Epithelial cell of proximal tubule (primary cell): ENCODE measurements around the gene VCPKMT. TPM values are rescaled to one million over a fixed set of nuclear protein-coding genes. Genes with fewer than 3 reads are reported as not detected.
"Not testable (repeated sequence)": the region's sequence is repeated elsewhere in the genome, so short reads cannot be mapped to it uniquely, and the experiment has no call there.

ENCODE experiments used
- DNase-seq: peaks from one replicate; pipeline ENCODE4 v3.0.0-alpha.2; 2011; ENCODE audit warnings: low read depth
- H3K4me3 ChIP-seq: 2 replicates; pipeline ENCODE4 v1.5.1; 2011; ENCODE audit warnings: low read depth, mild to moderate bottlenecking, low read length
- total RNA-seq: library from RNA; depleted of rRNA; stranded (reverse); fragments of >200 nt; gene quantifications from 2 replicates; pipeline ENCODE4 v1.2.3, GENCODE V29; 2015
- TF ChIP-seq, protein P1 (sequence below): conservative IDR thresholded peaks from 2 replicates; pipeline ENCODE4 v1.5.1; 2012; ENCODE audit warnings: low read depth, mild to moderate bottlenecking, low read length

VCPKMT gene
- total RNA-seq, 1 donor from 2014 or later, result 3.9 TPM

DNA sequence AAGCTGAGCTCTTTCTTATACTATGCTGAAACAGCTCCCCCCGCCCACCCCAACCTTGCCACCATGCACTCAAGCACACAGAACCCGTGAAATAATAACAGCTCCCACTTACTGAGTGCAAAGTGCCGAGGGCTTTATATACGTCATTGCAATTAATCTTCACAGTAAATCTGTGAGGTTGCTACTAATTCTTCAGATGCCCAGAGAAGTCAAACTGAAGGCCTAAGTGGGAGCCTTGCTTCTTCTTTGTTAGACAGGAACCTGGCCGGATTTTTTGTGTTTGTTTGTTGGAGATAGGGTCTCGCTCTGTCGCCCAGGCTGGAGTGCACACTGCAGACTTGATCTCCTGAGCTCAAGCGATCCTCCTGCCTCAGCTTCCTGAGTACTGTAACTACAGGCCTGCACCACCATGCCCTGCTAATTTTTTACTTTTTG, 34.0 kb downstream of the VCPKMT start:
- TF ChIP-seq, protein P1, sequence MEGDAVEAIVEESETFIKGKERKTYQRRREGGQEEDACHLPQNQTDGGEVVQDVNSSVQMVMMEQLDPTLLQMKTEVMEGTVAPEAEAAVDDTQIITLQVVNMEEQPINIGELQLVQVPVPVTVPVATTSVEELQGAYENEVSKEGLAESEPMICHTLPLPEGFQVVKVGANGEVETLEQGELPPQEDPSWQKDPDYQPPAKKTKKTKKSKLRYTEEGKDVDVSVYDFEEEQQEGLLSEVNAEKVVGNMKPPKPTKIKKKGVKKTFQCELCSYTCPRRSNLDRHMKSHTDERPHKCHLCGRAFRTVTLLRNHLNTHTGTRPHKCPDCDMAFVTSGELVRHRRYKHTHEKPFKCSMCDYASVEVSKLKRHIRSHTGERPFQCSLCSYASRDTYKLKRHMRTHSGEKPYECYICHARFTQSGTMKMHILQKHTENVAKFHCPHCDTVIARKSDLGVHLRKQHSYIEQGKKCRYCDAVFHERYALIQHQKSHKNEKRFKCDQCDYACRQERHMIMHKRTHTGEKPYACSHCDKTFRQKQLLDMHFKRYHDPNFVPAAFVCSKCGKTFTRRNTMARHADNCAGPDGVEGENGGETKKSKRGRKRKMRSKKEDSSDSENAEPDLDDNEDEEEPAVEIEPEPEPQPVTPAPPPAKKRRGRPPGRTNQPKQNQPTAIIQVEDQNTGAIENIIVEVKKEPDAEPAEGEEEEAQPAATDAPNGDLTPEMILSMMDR, result no peak
- H3K4me3 ChIP-seq, result no peak overlapping the region
- DNase-seq, result no peak

DNA sequence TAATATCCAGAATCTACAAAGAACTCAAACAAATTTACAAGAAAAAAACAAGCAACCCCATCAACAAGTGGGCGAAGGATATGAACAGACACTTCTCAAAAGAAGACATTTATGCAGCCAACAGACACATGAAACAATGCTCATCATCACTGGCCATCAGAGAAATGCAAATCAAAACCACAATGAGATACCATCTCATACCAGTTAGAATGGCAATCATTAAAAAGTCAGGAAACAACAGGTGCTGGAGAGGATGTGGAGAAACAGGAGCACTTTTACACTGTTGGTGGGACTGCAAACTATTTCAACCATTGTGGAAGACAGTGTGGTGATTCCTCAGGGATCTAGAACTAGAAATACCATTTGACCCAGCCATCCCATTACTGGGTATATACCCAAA, 37.3 kb downstream of the VCPKMT start:
- not testable (repeated sequence) for DNase-seq, H3K4me3 ChIP-seq

DNA sequence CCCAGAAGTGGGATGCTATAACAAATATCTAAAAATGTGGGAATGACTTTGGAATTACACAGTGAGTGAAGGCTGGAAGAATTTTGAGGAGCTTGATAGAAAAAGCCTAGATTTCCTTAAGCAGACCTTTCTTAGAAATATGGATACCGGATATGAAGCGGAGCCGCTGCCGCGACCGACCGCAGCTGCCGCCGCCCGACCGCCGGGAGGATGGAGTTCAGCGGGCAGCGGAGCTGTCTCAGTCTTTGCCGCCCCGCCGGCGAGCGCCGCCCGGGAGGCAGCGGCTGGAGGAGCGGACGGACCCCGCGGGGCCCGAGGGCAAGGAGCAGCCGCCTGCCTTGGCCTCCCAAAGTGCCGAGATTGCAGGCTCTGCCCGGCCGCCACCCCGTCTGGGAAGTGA, 42.7 kb downstream of the VCPKMT start:
- H3K4me3 ChIP-seq, DNase-seq: not testable (repeated sequence)

DNA sequence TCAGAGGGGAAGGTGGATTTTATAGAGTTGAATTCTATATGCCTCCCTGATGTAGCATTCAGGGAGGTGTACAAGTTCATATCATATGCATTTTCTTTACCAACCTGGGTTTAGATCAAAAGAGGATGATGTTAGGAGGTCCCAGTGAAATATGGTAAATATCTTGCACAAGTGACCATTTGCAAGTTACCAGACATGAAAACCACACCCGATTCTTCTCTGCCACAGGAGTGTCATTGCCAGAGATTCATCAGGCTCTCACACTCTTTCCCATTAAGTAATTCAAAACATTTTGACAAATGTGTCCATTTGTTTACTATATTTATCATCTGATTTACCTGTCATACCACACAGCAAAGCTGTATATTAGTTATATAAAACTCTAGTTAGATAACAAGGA, 44.0 kb downstream of the VCPKMT start:
- TF ChIP-seq, protein P1, result no peak
- DNase-seq, result no peak
- H3K4me3 ChIP-seq, result no peak overlapping the region

DNA sequence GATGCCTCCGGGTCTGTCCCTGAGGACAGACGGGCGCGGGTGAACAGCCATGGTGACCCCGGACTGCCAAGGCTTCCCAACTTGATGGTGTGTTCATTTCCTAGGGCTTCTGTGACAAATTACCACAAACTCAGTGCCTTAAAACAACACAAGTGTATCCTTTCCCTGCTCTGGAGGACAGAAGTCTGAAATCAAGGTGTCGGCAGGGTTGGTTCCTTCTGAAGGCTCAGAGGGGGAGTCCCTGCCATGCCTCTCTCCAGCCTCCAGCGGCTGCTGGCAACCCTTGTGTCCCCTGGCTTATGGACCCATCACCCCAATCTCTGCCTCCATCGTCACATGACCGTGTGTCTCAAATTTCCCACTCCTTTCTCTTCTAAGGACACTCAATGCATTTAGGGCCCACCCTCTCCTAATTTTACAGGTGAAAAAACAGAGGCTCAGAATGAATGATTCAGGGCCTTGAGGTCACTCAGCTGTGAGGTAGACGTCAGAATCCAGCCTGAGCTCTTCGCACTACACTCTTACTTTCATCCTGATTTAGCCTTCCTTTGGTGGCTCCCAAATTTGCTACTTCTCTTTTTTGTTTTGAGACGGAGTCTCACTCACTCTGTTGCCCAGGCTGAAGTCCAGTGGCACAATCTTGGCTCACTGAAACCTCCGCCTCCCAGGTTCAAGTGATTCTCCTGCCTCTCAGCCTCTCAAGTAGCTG, 45.4 kb downstream of the VCPKMT start:
- DNase-seq, result no peak
- TF ChIP-seq, protein P1, result no peak
- no peak overlapping the region for H3K4me3 ChIP-seq

DNA sequence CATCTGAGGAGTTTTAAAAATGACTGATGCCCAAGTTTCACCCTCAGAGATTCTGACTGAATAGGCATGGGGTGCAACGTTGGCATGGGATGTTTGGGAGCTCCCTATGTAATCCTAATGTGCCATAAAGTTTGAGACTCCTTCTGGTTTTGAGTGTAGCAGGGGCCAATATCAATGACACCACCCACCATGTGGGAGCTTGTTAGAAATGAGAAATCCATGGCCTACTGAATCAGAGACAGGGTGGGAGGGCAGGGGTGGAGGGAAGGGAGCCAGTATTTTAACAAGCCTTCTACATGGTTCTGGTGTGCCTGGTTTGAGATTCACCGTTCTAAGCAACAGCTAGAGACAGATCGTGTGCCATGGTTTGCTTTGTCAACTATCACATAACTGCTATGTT, 46.1 kb downstream of the VCPKMT start:
- TF ChIP-seq, protein P1, result no peak
- H3K4me3 ChIP-seq, result no peak overlapping the region
- DNase-seq, result no peak

DNA sequence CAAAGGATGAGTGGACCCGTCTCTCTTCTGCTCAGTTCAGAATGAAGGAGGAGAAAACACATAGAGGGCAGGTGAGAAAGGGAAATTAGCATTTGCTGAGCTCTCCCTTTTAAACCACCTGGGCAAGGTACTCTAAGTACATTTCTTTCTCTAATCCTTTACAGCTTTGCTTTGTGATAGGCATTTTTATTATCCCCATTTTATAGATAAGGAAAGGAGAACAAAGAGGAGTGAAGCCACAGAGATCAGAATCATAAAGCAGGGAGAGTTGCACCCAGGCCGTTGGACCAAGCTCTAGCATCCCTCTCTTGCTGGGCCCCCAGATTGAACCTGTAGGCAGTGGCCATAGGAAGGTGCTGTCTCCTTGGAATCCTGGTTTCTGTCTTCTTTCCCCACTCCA, 47.0 kb downstream of the VCPKMT start:
- no peak for DNase-seq
- no peak overlapping the region for H3K4me3 ChIP-seq
- TF ChIP-seq, protein P1, result no peak

DNA sequence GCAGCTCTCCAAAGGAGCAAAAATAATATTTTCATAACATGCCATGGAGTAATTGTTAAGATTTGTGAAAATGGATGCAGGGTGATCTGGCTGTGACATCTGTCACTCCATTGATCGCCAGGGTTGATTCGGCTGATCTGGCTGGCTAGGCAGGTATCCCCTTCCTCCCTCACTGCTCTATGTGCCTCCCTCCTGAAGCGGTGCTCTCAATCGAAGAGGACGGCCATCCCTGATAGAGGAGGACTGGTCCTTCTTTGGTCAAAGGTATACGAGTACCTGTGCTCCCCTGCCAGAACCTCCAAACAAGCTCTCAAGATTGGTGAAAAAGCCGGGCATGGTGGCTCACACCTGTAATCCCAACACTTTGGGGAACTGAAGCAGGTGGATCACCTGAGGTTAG, 47.9 kb downstream of the VCPKMT start:
- no peak overlapping the region for H3K4me3 ChIP-seq
- TF ChIP-seq, protein P1, result no peak
- DNase-seq, result no peak
